MM.1S (cell line): Measurements from ENCODE around the gene OLIG2.

ENCODE experiments used
- DNase-seq: peaks from one replicate; pipeline ENCODE4 v3.0.0-alpha.2; 2015
- H2AFZ ChIP-seq: fragments of 300-600 bp; sonication (generic); 2 replicates; pipeline ENCODE4 v1.6.0; 2016; ENCODE audit warnings: antibody characterized with exemption, low read length
- H3F3A ChIP-seq: fragments of 300-600 bp; sonication (generic); 2 replicates; pipeline ENCODE4 v1.6.1; 2016; ENCODE audit warnings: mild to moderate bottlenecking, antibody characterized with exemption, low read length, moderate library complexity, mixed read lengths; ENCODE audit not compliant: insufficient read depth
- H3K27ac ChIP-seq: fragments of 300-600 bp; sonication (generic); 2 replicates; pipeline ENCODE4 v1.5.1; 2016; ENCODE audit warnings: mild to moderate bottlenecking, low read length
- H3K27me3 ChIP-seq: fragments of 300-600 bp; sonication (generic); replicated peaks from 2 replicates; pipeline ENCODE4 v1.6.0; 2016; ENCODE audit warnings: low read length; ENCODE audit not compliant: insufficient read depth
- H3K36me3 ChIP-seq: fragments of 300-600 bp; sonication (generic); replicated peaks from 2 replicates; pipeline ENCODE4 v1.6.1; 2016; ENCODE audit warnings: mild to moderate bottlenecking, low read length, mixed read lengths; ENCODE audit not compliant: insufficient read depth
- H3K4me1 ChIP-seq: fragments of 300-600 bp; sonication (generic); 2 replicates; pipeline ENCODE4 v1.6.1; 2016; ENCODE audit warnings: low read length, mixed read lengths
- H3K4me2 ChIP-seq: fragments of 300-600 bp; sonication (generic); 2 replicates; pipeline ENCODE4 v1.6.0; 2016; ENCODE audit warnings: low read depth, low read length
- H3K4me3 ChIP-seq: fragments of 300-600 bp; sonication (generic); 2 replicates; pipeline ENCODE4 v1.5.1; 2016; ENCODE audit warnings: low read length, mixed read lengths
- H3K79me2 ChIP-seq: fragments of 300-600 bp; sonication (generic); 2 replicates; pipeline ENCODE4 v1.6.1; 2016; ENCODE audit warnings: mixed run types, low read length, mixed read lengths
- H3K9ac ChIP-seq: fragments of 300-600 bp; sonication (generic); 2 replicates; pipeline ENCODE4 v1.6.1; 2016; ENCODE audit warnings: low read length, mixed read lengths
- H3K9me2 ChIP-seq: fragments of 300-600 bp; sonication (generic); replicated peaks from 2 replicates; pipeline ENCODE4 v1.6.1; 2016; ENCODE audit warnings: mild to moderate bottlenecking, low read length, mixed read lengths; ENCODE audit not compliant: insufficient read depth
- H3K9me3 ChIP-seq: fragments of 300-600 bp; sonication (generic); replicated peaks from 2 replicates; pipeline ENCODE4 v1.6.1; 2016; ENCODE audit warnings: mild to moderate bottlenecking, low read length, mixed read lengths; ENCODE audit not compliant: insufficient read depth
- H4K20me1 ChIP-seq: fragments of 300-600 bp; sonication (generic); 2 replicates; pipeline ENCODE4 v1.6.1; 2016; ENCODE audit warnings: mild to moderate bottlenecking, low read length, moderate library complexity, mixed read lengths; ENCODE audit not compliant: insufficient read depth
- EZH2 ChIP-seq: fragments of 300-600 bp; sonication (generic); optimal IDR thresholded peaks from 2 replicates; pipeline ENCODE3; 2017; ENCODE audit warnings: low read depth, mild to moderate bottlenecking, antibody characterized with exemption, low read length, mixed read lengths
- EZH2phosphoT487 ChIP-seq: fragments of 300-600 bp; sonication (generic); IDR thresholded peaks from 2 replicates; pipeline ENCODE4 v1.6.1; 2018; ENCODE audit warnings: antibody characterized with exemption, low read length
- TF ChIP-seq, protein P1 (sequence below): fragments of 300-600 bp; sonication (generic); IDR thresholded peaks from 2 replicates; pipeline ENCODE4 v1.5.1; 2016; ENCODE audit warnings: antibody characterized with exemption, low read length, mixed read lengths

The OLIG2 gene

DNA sequence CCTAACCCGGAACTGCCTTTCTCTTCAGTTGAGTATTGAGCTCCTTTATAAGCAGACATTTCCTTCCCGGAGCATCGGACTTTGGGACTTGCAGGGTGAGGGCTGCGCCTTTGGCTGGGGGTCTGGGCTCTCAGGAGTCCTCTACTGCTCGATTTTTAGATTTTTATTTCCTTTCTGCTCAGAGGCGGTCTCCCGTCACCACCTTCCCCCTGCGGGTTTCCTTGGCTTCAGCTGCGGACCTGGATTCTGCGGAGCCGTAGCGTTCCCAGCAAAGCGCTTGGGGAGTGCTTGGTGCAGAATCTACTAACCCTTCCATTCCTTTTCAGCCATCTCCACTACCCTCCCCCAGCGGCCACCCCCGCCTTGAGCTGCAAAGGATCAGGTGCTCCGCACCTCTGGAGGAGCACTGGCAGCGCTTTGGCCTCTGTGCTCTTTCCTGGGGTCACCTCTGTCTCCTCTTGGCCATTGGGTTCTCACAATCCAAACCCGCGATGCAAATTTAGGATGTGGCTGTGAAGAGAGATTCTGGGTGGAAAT, 3.7 kb downstream of the OLIG2 start:
- Histone ChIP-seq H3K9ac (no peak overlapping the region), H4K20me1 (no peaks in the 10 kb centered on the region), H3K79me2 (no peaks in the 10 kb centered on the region), H3K9me3 (no peaks in the 10 kb centered on the region), H3K27ac (no peak overlapping the region), H3K4me1 (no peaks in the 10 kb centered on the region), H2AFZ (0 out of 2 replicates have a peak overlapping the region, but pooled peaks have one; percentile 27), H3K4me3 (no peak overlapping the region), H3K27me3 (peaks cover 43% of the 10 kb centered on the region), H3F3A (no peaks in the 10 kb centered on the region), H3K4me2 (peak overlapping the region; percentile 40; the same call in 1 of the 2 replicates), H3K9me2 (no peaks in the 10 kb centered on the region), H3K36me3 (no peaks in the 10 kb centered on the region)
- TF ChIP-seq EZH2phosphoT487 (no peak), EZH2 (no peak)
- TF ChIP-seq, protein P1, sequence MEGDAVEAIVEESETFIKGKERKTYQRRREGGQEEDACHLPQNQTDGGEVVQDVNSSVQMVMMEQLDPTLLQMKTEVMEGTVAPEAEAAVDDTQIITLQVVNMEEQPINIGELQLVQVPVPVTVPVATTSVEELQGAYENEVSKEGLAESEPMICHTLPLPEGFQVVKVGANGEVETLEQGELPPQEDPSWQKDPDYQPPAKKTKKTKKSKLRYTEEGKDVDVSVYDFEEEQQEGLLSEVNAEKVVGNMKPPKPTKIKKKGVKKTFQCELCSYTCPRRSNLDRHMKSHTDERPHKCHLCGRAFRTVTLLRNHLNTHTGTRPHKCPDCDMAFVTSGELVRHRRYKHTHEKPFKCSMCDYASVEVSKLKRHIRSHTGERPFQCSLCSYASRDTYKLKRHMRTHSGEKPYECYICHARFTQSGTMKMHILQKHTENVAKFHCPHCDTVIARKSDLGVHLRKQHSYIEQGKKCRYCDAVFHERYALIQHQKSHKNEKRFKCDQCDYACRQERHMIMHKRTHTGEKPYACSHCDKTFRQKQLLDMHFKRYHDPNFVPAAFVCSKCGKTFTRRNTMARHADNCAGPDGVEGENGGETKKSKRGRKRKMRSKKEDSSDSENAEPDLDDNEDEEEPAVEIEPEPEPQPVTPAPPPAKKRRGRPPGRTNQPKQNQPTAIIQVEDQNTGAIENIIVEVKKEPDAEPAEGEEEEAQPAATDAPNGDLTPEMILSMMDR = no peak
- no peak for DNase-seq

DNA sequence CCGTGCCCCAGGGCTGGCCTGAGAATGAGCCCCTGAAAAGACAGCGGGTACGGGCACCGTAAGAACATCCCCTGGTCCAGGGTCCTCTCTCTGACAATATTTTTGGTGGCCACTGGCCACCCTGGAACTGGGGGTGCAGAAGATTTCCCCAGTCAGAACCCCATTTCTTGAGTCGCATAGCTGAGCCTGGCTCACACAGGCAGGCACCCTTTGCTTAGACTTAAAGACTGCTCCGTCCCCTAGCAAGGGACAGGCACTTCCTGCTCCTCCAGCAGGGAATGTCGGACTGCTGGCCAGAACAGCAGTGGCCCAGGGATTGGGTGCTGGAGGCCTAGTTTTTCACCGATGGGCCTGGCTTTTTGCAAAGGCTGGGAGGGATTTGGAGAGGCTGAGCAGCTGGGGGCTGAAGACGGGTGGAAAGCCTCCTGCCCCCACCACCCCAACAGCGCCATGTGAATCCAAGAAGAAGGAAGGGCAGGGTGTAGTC, 4.3 kb downstream of the OLIG2 start:
- TF ChIP-seq, protein P1 = no peak
- TF ChIP-seq EZH2 = no peak
- no peak for TF ChIP-seq EZH2phosphoT487
- Histone ChIP-seq H3K4me1 (no peaks in the 10 kb centered on the region), H3F3A (no peaks in the 10 kb centered on the region)

DNA sequence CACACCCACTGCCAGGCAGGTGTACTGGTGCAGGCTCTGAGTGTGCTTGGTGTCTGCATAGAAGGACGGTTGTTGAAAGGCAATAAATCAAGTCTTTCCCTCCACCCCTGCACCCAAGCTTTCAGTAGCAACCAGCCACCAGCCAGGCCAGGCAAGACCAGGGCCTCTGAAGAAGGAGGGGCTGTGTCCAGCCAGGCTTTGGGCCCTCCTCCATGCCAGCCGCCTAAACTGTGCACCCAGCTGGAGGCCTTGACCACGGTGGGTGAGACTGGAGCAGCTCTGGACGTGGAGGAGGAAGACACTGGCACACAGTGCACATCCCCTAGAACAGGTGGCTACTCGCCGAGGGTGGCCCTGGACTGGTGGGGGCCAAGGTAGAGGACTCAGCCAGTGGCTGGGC, 4.9 kb downstream of the OLIG2 start:
- Histone ChIP-seq H2AFZ (no peak overlapping the region), H3K36me3 (no peaks in the 10 kb centered on the region), H3K27ac (no peak overlapping the region), H3K9ac (no peak overlapping the region), H3K9me3 (no peaks in the 10 kb centered on the region), H3K27me3 (peaks cover 31% of the 10 kb centered on the region), H3K79me2 (no peaks in the 10 kb centered on the region), H3K9me2 (no peaks in the 10 kb centered on the region), H3K4me2 (no peak overlapping the region), H3K4me1 (no peaks in the 10 kb centered on the region), H3K4me3 (no peak overlapping the region), H3F3A (no peaks in the 10 kb centered on the region), H4K20me1 (no peaks in the 10 kb centered on the region)
- DNase-seq = no peak
- TF ChIP-seq EZH2phosphoT487 (no peak), EZH2 (no peak)
- TF ChIP-seq, protein P1 = no peak

More for the DNA sequence above, 4.3 kb downstream of the OLIG2 start:
- H3K9me2 ChIP-seq = no peaks in the 10 kb centered on the region
- no peaks in the 10 kb centered on the region for H3K79me2 ChIP-seq
- no peaks in the 10 kb centered on the region for H3K9me3 ChIP-seq
- no peaks in the 10 kb centered on the region for H4K20me1 ChIP-seq
- H3K9ac ChIP-seq = no peak overlapping the region
- no peak overlapping the region for H3K4me2 ChIP-seq
- no peak overlapping the region for H2AFZ ChIP-seq
- no peak overlapping the region for H3K27ac ChIP-seq
- no peak for DNase-seq
- H3K4me3 ChIP-seq = no peak overlapping the region
- peaks cover 37% of the 10 kb centered on the region for H3K27me3 ChIP-seq
- H3K36me3 ChIP-seq = no peaks in the 10 kb centered on the region
